HEK293 (cell line): Measurements from ENCODE around the gene PPARGC1A.

Source experiments
- CTCF ChIA-PET: fragments of 350-600 bp; formaldehyde crosslinking; extraction: SDS; loops from one replicate; lab custom pipeline; 2021; ENCODE audit warnings: antibody characterized with exemption; lab: Yijun Ruan, JAX
- POLR2A ChIA-PET: fragments of 300-600 bp; formaldehyde crosslinking; extraction: SDS; loops from one replicate; lab custom pipeline; 2020; ENCODE audit warnings: antibody characterized with exemption, inconsistent platforms; lab: Yijun Ruan, JAX
- H3K27ac ChIP-seq: fragments of 200-500 bp; sonication (Bioruptor generic); 2 replicates; pipeline ENCODE4 v1.5.1; 2014; ENCODE audit warnings: low read depth, low read length, control low read depth, inconsistent platforms; ENCODE audit errors: extremely low read depth
- H3K36me3 ChIP-seq, 2 experiments: fragments of 200-500 bp in 1 of 2; sonication (Bioruptor generic) in 1 of 2; 1 replicate in 1 of 2; 2 replicates in 1 of 2; pipeline ENCODE4 v1.5.1; 2014 to 2017; ENCODE audit warnings: inconsistent platforms in 2 of 2, low read length in 2 of 2; ENCODE audit not compliant: control insufficient read depth in 2 of 2, insufficient read depth in 1 of 2
- H3K4me1 ChIP-seq: fragments of 200-500 bp; sonication (Bioruptor generic); 2 replicates; pipeline ENCODE4 v1.5.1; 2014; ENCODE audit warnings: mild to moderate bottlenecking, low read length, inconsistent platforms; ENCODE audit not compliant: control insufficient read depth, insufficient read depth
- H3K4me3 ChIP-seq: 2 replicates; pipeline ENCODE4 v1.5.1; 2011; ENCODE audit warnings: low read depth, mild to moderate bottlenecking, control low read depth, low read length, moderate library complexity
- H3K9me3 ChIP-seq: fragments of 200-500 bp; sonication (Bioruptor generic); 2 replicates; pipeline ENCODE4 v1.5.1; 2014; ENCODE audit warnings: low read depth, low read length, inconsistent platforms; ENCODE audit not compliant: control insufficient read depth, insufficient read depth
- GLIS1 ChIP-seq: fragments of 450-650 bp; formaldehyde crosslinking; IDR thresholded peaks from 2 replicates; pipeline ENCODE4 v1.5.1; 2016; ENCODE audit warnings: missing biosample characterization, missing genetic modification characterization
- MZF1 ChIP-seq: fragments of 450-650 bp; formaldehyde crosslinking; IDR thresholded peaks from 2 replicates; pipeline ENCODE4 v1.5.1; 2017; ENCODE audit warnings: missing biosample characterization, missing genetic modification characterization, borderline replicate concordance
- RBAK ChIP-seq: fragments of 450-650 bp; formaldehyde crosslinking; IDR thresholded peaks from 2 replicates; pipeline ENCODE4 v1.5.1; 2016; ENCODE audit warnings: missing biosample characterization, missing genetic modification characterization
- SCRT1 ChIP-seq: fragments of 450-650 bp; formaldehyde crosslinking; IDR thresholded peaks from 2 replicates; pipeline ENCODE4 v1.5.1; 2016; ENCODE audit warnings: missing biosample characterization, missing genetic modification characterization, borderline replicate concordance
- ZFP69B ChIP-seq: fragments of 450-650 bp; formaldehyde crosslinking; IDR thresholded peaks from 2 replicates; pipeline ENCODE4 v1.5.1; 2016; ENCODE audit warnings: missing biosample characterization, missing genetic modification characterization
- ZNF239 ChIP-seq: fragments of 450-650 bp; formaldehyde crosslinking; IDR thresholded peaks from 2 replicates; pipeline ENCODE4 v1.5.1; 2016; ENCODE audit warnings: missing biosample characterization, missing genetic modification characterization
- ZNF324 ChIP-seq: fragments of 450-650 bp; formaldehyde crosslinking; IDR thresholded peaks from 2 replicates; pipeline ENCODE4 v1.5.1; 2016; ENCODE audit warnings: missing biosample characterization, missing genetic modification characterization
- ZNF366 ChIP-seq: fragments of 450-650 bp; formaldehyde crosslinking; conservative IDR thresholded peaks from 2 replicates; pipeline ENCODE4 v1.5.1; 2016; ENCODE audit warnings: missing biosample characterization, missing genetic modification characterization
- ZNF473 ChIP-seq: fragments of 450-650 bp; formaldehyde crosslinking; IDR thresholded peaks from 2 replicates; pipeline ENCODE4 v1.5.1; 2017; ENCODE audit warnings: missing biosample characterization, missing genetic modification characterization
- ZNF501 ChIP-seq: fragments of 450-650 bp; formaldehyde crosslinking; IDR thresholded peaks from 2 replicates; pipeline ENCODE4 v1.5.1; 2016; ENCODE audit warnings: missing biosample characterization, missing genetic modification characterization
- ZNF571 ChIP-seq: fragments of 450-650 bp; formaldehyde crosslinking; IDR thresholded peaks from 2 replicates; pipeline ENCODE4 v1.5.0; 2017; ENCODE audit warnings: missing biosample characterization, missing genetic modification characterization
- ZNF629 ChIP-seq: fragments of 450-650 bp; formaldehyde crosslinking; IDR thresholded peaks from 2 replicates; pipeline ENCODE4 v1.5.1; 2017; ENCODE audit warnings: missing biosample characterization, missing genetic modification characterization
- TF ChIP-seq, protein P1 (sequence below): fragments of 450-650 bp; formaldehyde crosslinking; IDR thresholded peaks from 2 replicates; pipeline ENCODE4 v1.5.1; 2016; ENCODE audit warnings: missing biosample characterization, missing genetic modification characterization
- TF ChIP-seq, protein P2 (sequence below): fragments of 450-650 bp; IDR thresholded peaks from 2 replicates; pipeline ENCODE4 v1.5.1; 2018; ENCODE audit warnings: missing biosample characterization, missing genetic modification characterization
- TF ChIP-seq, protein P3 (sequence below): fragments of 450-650 bp; formaldehyde crosslinking; IDR thresholded peaks from 2 replicates; pipeline ENCODE4 v1.5.1; 2016; ENCODE audit warnings: missing biosample characterization, missing genetic modification characterization
- TF ChIP-seq, protein P4 (sequence below): fragments of 450-650 bp; formaldehyde crosslinking; IDR thresholded peaks from 2 replicates; pipeline ENCODE4 v1.5.1; 2016; ENCODE audit warnings: missing biosample characterization, missing genetic modification characterization
- TF ChIP-seq, protein P5 (sequence below): sonication (generic); formaldehyde crosslinking; IDR thresholded peaks from 2 replicates; pipeline ENCODE4 v1.8.1; 2022; ENCODE audit warnings: mild to moderate bottlenecking, moderate library complexity, missing genetic modification reagents

The PPARGC1A gene

DNA sequence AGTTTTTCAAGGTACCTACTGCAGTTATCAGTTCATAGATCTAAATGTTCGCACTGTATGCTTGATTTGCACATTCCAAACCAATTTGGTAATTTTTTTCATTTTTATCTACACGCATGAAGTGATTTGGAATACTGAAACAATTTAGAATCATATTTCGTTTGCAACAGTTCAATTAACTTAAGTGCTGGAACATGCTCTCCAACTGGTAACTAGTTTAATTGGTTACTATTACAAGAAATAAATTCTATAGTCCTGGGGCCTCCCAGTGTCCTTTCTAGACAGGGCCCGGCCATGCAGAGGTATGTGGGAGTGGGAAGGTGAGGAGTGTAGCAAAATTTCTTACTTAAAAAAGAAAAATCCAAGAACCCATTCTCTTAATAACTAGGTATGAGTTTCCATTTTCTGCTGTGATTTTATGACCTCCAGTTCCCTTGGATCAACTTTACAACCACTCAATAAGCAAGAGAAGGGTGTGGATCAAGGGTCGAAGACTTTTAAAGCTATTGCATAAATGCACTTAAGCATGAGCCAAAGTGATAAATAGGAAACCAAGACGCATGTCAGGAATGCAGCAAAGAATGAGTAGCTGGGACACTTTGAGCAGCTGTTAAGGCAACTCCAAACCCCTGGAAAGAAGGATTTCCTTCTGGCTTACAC is 106.9 kb downstream of the PPARGC1A start:
- TF ChIP-seq, protein P1, sequence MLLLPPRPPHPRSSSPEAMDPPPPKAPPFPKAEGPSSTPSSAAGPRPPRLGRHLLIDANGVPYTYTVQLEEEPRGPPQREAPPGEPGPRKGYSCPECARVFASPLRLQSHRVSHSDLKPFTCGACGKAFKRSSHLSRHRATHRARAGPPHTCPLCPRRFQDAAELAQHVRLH (tag by site-specific recombination), result no peak
- TF ChIP-seq ZNF366 (tag by site-specific recombination) (no peak), GLIS1 (tag by site-specific recombination) (no peak), ZNF324 (tag by site-specific recombination) (no peak), ZNF571 (no peak), RBAK (tag by site-specific recombination) (no peak), SCRT1 (no peak), ZNF473 (tag by site-specific recombination) (no peak), ZNF239 (tag by site-specific recombination) (no peak)
- TF ChIP-seq, protein P2, sequence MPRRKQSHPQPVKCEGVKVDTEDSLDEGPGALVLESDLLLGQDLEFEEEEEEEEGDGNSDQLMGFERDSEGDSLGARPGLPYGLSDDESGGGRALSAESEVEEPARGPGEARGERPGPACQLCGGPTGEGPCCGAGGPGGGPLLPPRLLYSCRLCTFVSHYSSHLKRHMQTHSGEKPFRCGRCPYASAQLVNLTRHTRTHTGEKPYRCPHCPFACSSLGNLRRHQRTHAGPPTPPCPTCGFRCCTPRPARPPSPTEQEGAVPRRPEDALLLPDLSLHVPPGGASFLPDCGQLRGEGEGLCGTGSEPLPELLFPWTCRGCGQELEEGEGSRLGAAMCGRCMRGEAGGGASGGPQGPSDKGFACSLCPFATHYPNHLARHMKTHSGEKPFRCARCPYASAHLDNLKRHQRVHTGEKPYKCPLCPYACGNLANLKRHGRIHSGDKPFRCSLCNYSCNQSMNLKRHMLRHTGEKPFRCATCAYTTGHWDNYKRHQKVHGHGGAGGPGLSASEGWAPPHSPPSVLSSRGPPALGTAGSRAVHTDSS (tag by site-specific recombination), result no peak
- TF ChIP-seq, protein P3, sequence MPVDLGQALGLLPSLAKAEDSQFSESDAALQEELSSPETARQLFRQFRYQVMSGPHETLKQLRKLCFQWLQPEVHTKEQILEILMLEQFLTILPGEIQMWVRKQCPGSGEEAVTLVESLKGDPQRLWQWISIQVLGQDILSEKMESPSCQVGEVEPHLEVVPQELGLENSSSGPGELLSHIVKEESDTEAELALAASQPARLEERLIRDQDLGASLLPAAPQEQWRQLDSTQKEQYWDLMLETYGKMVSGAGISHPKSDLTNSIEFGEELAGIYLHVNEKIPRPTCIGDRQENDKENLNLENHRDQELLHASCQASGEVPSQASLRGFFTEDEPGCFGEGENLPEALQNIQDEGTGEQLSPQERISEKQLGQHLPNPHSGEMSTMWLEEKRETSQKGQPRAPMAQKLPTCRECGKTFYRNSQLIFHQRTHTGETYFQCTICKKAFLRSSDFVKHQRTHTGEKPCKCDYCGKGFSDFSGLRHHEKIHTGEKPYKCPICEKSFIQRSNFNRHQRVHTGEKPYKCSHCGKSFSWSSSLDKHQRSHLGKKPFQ (tag by site-specific recombination), result no peak
- TF ChIP-seq, protein P4, sequence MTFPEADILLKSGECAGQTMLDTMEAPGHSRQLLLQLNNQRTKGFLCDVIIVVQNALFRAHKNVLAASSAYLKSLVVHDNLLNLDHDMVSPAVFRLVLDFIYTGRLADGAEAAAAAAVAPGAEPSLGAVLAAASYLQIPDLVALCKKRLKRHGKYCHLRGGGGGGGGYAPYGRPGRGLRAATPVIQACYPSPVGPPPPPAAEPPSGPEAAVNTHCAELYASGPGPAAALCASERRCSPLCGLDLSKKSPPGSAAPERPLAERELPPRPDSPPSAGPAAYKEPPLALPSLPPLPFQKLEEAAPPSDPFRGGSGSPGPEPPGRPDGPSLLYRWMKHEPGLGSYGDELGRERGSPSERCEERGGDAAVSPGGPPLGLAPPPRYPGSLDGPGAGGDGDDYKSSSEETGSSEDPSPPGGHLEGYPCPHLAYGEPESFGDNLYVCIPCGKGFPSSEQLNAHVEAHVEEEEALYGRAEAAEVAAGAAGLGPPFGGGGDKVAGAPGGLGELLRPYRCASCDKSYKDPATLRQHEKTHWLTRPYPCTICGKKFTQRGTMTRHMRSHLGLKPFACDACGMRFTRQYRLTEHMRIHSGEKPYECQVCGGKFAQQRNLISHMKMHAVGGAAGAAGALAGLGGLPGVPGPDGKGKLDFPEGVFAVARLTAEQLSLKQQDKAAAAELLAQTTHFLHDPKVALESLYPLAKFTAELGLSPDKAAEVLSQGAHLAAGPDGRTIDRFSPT (tag by site-specific recombination), result no peak
- Histone ChIP-seq H3K4me3 (no peak overlapping the region), H3K9me3 (no peaks in the 10 kb centered on the region), H3K36me3 (no peaks in the 10 kb centered on the region), H3K4me1 (no peaks in the 10 kb centered on the region), H3K27ac (no peak overlapping the region)
- POLR2A ChIA-PET, result no interaction called here
- CTCF ChIA-PET, result no interaction called here

DNA sequence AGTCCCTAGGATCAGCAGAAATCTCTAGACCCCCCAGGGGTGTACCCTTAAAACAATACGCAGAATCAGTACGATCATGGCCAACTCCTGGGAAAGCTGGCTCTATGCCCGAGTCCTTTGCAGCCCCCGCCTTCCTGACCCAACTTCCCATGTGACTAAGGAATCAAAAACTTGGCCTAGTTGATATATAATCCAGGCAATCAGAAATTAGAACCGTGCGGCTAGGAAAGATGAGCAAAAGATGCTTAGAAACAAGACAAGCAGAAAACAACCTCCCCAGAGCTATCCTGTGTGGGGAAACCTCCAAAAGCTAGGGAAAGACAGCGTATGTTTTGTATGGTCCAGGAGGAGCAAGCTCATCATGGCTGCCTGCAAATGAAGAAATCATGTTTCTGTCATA is 110.0 kb downstream of the PPARGC1A start:
- no peaks in the 10 kb centered on the region for H3K4me1 ChIP-seq
- no peak overlapping the region for H3K4me3 ChIP-seq
- CTCF ChIA-PET, result interaction anchor here (0.6 kb wide), 1 partner anchor 575 kb away, joined by 3 read pairs; no protein-coding TSS in a partner anchor
- H3K27ac ChIP-seq, result no peak overlapping the region
- TF ChIP-seq MZF1, result no peak
- POLR2A ChIA-PET, result no interaction called here
- H3K9me3 ChIP-seq, result no peaks in the 10 kb centered on the region
- H3K36me3 ChIP-seq, result no peaks in the 10 kb centered on the region

DNA sequence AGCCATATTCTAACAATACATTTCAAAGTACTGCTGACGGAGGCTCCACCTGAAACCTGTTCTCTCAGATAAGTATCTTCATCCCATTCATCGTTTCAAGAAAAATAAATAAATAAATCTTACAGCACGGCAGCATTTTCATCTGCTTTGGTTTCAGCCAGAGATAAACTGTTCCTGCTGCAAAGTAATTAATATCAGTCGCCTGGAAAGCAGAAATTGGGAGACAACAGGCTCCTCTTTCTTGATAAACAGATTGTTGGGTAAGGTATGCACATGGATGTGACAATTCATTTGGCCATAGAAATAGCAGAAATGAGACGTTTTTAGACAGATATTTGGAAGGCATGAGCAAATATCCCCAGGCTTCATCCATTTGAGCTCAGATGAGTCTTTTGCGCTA is 110.4 kb downstream of the PPARGC1A start:
- CTCF ChIA-PET, result interaction anchor here (0.6 kb wide), 1 partner anchor 576 kb away, joined by 3 read pairs; no protein-coding TSS in a partner anchor
- no peak for TF ChIP-seq ZNF629 (tag by site-specific recombination)
- TF ChIP-seq ZFP69B (tag by site-specific recombination), result no peak
- no peak for TF ChIP-seq ZNF501 (tag by site-specific recombination)
- TF ChIP-seq, protein P5, sequence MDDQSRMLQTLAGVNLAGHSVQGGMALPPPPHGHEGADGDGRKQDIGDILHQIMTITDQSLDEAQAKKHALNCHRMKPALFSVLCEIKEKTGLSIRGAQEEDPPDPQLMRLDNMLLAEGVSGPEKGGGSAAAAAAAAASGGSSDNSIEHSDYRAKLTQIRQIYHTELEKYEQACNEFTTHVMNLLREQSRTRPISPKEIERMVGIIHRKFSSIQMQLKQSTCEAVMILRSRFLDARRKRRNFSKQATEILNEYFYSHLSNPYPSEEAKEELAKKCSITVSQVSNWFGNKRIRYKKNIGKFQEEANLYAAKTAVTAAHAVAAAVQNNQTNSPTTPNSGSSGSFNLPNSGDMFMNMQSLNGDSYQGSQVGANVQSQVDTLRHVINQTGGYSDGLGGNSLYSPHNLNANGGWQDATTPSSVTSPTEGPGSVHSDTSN, result no peak
- TF ChIP-seq, all 188 proteins: peak for 0
- POLR2A ChIA-PET, result no interaction called here
- Histone ChIP-seq H3K27ac (no peak overlapping the region), H3K36me3 (no peaks in the 10 kb centered on the region), H3K4me3 (no peak overlapping the region), H3K9me3 (no peaks in the 10 kb centered on the region), H3K4me1 (no peaks in the 10 kb centered on the region)
